ENCODE results near the gene PHEX.

Gene PHEX

GRCh38 chrX:22109442-22109841 is 77.3 kb downstream of the PHEX start:
- no peak for DNase-seq (ENCODE audit: low spot score)

DNA sequence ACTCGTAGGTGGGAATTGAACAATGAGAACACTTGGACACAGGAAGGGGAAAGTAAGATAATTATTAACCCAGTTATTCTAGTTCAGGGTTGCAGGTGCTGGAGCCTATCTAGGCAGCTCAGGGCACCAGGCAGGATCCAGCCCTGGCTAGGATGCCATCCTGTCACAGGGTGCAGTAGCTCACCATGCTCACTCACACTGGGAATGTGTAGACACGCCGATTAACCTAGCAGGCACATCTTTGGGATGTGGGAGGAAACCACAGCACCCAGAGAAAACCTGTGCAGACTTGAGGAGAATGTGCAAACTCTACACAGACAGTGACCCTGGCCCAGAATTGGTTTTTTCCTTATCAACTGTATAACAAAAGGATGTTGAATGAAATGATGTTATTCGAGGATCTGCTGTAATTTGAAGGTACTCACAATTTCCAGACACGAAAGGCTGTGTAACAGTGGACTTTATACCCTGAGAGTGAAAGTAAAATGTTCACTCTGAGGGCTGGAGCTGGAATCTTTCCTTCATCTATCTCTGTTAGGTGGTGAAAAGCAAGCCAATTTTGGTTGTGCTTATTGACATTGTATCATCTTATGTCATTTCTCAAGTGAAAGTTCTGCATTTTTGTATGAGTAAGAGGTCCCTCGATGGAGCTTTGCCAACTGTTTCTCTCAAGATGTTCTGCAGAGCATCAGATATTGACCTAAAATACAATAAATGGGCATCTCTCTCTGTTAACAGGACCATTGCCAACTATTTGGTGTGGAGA is 78.8 kb downstream of the PHEX start:
- DNase-seq (ENCODE audit: low spot score): no peak

- DNase-seq (ENCODE audit: low spot score): no peak
Observed at GRCh38 chrX:22116605-22117546, 84.8 kb downstream of the PHEX start.

DNA sequence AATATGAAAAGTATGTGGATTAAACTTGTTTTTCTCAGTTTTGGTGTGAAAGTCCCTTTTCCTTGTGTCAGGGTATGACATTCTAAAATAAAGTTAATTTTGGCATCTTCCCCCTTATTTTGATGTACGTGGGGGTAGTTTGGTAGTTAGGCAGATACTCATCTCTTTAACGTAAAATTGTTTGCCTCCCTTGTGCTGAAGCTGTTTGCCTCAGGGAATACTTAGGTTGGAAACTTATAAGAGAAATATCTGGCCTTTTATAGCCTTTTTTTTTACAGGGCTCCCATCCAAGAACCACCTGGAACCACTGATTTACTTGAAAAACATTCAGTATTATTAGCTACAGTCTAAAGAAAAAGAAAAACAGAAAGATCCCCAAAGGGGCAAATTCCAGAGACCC is 85.5 kb downstream of the PHEX start:
- DNase-seq (ENCODE audit: low spot score): no peak

DNA sequence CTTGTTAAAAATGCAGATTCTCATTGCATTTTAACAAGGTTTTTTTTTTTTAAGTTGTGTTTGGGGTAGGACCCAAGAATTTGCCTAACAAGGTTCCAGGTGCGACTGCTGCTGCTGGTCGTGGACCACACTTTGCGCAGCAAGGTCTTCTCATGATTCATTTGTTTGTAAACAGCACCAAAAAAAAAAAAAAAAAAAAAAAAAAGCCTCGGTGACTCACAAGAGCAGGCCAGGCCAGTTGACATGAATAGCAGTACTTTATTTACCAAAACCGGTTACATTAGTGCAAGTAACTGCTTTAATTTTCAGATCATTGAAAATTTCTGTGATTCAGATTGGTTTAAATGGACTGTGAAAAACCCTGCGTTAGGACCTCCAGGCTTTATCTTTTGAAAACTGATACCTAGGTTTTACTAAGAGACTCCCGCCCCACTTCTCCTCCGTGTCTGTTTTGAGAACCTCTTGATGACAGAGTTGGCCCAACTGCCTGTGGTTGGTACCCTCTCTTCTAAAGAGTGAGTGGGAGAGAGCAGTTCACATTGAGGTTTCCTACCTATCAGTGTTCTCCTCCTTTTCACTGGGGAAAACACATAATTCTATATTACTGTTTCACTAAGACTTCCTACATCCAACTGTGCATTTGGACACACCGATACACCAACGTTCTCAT is 86.2 kb downstream of the PHEX start:
- DNase-seq (ENCODE audit: low spot score): no peak

DNA sequence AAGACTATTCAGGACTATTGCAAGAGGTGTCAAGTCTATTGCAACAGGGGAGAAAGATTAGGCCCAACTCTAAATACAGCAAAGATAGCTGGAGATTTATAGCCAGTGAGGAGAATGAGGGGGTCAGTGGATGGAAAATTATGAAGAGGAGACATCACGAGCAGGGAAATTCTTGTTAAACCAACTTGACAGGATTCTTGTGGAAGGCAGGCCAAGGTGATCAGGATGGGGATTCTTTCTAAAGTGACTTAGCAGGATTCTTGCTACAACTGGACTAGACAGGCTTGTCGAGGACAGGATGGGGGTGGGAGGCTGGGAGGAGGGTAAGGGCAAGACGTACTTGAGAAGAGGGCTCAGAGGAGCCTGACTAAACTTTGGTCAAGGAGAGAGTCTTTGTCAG is 89.0 kb downstream of the PHEX start:
- DNase-seq (ENCODE audit: low spot score): no peak

DNA sequence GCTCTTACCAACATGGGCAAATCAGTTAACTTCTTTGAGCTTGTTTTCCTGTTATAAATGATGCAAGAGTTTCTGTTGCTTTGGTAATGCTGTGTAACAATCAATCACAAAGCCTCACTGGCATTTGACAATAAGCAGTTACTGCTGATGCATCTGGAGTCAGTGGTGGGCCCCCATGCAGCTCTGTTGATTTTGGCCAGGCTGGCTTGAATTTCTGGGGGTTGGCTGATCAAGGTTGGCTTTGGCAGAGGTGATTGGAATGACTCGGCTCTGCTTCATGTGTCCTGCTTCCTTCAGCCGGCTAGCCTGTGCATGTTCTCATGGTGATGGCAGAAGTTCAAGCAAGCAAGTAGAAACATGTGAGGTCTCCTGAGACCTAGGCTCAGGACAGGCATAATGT is 90.4 kb downstream of the PHEX start:
- DNase-seq (ENCODE audit: low spot score): no peak

GRCh38 chrX:22124098-22124497 is 92.0 kb downstream of the PHEX start:
- DNase-seq (ENCODE audit: low spot score): no peak

DNA sequence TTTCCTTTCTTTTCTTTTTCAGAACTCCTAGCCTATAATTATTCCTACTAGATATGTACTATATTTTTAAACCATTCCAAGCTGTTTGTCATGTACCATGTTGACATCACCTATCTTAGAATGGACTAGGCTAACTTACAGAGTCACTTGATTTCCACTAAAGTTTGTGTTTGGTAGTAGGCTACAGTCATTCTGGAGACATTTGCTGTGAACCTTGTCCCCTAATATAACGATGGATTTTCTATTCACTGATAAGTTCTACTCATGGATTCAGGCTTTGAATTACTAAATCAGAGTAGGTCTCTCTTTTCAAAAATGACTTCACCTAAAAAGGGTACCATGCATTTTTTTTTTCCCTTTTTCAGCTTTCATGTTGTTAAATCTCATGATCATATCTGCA is 93.4 kb downstream of the PHEX start:
- DNase-seq (ENCODE audit: low spot score): no peak

DNA sequence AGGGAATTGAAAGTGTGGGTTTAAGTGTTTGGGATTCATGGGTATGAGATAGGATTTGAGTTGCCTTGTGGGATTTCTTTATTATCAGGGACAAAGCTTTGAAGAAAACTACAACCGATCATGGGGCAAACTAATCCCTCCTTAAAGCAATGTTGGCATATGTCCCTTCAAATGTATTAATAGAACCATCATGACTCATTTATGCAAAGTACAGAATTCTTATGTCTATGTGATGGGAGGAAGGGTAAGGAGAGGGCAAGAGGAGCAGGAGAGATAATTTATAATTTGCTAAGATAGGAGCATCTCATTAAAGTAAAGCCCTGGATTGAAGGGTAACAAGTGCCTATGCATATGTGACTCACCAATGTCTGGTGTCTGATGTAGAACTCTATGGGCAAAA is 94.2 kb downstream of the PHEX start:
- DNase-seq (ENCODE audit: low spot score): no peak

GRCh38 chrX:22128961-22129360 is 96.8 kb downstream of the PHEX start:
- no peak for DNase-seq (ENCODE audit: low spot score)

- no peak for DNase-seq (ENCODE audit: low spot score)
Observed at GRCh38 chrX:22134681-22135080, 102.6 kb downstream of the PHEX start.

DNA sequence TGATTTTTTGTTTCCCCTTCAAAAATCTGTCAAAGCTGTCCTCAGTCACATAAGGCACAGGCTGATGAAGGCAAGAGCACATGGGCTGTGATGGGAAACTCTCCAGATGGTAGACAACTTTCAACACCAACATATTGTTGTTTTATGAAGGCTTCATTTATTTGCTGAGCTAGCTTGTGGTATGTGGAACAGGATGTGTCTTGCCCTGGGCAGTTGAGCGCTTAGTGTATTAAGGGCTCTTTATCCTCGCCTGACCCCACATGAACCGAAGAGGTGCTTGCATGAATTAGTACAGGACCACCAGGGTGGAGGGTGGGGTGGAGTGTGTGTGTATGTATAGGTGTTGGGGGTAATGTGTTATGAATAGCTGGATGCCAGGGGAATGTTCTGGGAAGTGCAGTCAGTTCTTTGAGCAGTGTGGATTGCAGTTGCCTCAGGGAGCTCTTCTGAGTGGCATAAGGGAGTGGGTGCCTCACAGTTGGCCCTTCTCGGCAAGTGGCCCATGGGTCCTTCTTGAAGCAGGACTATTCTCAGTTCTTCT is 103.1 kb downstream of the PHEX start:
- DNase-seq (ENCODE audit: low spot score): no peak

- no peak for DNase-seq (ENCODE audit: low spot score)
Observed at GRCh38 chrX:22135994-22136684, 104.0 kb downstream of the PHEX start.

DNA sequence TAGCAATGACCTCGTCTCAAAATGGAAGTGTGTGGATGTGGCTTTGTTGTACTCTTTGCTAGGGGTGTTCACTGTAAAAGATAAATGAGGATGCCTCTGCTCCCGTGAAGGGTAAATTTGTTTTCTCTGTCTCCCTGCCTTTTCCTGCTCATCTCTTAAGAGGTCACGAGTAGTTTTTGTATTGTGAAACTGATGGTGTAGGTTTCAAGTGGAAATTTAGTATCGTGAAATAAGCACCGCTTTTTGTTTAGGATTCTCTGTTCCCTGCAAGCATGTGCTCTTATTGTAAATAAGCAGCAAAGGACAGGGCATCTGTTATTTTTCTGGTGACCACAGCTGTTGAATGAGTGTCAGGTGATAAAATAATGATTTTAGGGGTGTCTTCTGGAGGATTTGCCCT is 104.6 kb downstream of the PHEX start:
- no peak for DNase-seq (ENCODE audit: low spot score)

DNA sequence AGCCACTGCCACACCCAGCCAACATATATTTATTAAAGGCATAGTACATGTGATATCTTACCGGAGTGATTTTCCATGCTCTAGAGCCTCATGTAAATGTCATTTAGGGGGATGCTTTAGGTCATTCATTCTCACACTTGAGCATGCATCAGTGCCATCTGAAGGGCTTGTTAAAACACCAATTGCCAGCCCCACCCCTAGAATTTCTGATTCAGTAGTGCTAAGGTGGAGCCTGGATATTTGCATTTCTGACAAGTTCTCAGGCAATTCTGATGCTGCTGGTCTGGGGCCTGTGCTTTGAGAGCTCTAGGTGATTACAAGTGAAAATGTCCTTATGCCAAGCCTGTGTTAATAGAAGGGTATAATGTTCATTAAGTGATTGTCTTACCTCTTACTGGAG is 107.7 kb downstream of the PHEX start:
- DNase-seq (ENCODE audit: low spot score): no peak

GRCh38 chrX:22141047-22141730 is 109.1 kb downstream of the PHEX start:
- no peak for DNase-seq (ENCODE audit: low spot score)

DNA sequence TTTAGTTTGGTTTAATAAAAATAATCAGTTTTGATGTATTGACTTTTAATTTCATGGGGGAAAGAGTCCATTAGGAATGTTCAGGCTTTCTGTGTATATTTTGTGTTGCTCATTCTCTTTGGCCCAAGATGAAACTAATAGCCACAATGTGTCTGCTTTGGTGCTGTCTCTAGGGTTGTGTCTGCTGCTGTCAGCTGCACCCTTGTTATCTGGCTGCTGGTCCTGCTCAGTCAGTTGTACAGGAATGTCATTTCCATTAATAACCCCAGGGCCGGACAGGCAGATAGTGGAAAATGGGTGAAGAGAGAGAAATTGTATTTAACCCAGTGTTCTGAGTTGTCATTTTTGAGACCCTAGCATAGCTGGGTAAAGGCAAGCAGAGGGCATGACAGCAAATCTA is 115.1 kb downstream of the PHEX start:
- DNase-seq (ENCODE audit: low spot score): no peak

DNA sequence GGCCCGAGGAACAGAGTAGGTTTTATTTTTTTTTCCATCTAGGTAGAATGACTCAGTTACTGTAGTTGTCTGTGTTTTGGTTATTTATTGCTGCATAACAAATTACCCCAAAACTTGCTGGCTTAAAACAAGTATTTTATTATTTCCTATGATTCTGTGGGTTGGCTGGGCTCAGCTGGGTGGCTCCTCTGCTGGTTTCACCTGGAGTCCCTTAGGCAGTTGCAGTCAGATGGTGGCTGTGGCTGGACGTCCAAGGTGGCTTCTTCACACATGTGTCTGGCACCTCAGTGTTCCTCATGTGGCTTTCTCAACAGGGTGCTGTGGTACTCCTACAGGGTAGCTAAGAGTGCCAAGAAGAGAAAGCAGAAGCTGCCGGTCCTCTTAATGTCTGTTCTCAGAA is 115.8 kb downstream of the PHEX start:
- DNase-seq (ENCODE audit: low spot score): no peak

DNA sequence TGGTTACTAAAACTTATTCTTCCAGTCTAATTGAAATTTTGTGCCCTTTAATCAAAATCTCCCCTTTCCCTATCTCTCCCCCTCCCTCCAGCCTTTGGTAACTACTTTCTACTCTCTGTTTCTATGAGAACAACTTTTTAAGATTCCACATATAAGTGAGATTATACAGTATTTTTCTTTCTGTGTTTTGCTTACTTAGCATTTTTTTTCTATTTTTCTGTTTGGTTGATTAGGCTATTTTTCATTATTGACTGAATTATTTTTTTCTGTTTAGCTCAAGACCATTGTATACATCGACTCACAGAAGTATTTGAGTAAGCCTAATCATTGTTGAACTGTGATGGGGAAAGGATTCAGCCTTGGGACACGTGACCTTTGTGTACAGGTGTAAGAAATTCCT is 116.4 kb downstream of the PHEX start:
- DNase-seq (ENCODE audit: low spot score): no peak

GRCh38 chrX:22150371-22150770 is 118.2 kb downstream of the PHEX start:
- no peak for DNase-seq (ENCODE audit: low spot score)

Measured in LoVo (cell line).